ENCODE results near the gene FHDC1.

Gene FHDC1

DNA sequence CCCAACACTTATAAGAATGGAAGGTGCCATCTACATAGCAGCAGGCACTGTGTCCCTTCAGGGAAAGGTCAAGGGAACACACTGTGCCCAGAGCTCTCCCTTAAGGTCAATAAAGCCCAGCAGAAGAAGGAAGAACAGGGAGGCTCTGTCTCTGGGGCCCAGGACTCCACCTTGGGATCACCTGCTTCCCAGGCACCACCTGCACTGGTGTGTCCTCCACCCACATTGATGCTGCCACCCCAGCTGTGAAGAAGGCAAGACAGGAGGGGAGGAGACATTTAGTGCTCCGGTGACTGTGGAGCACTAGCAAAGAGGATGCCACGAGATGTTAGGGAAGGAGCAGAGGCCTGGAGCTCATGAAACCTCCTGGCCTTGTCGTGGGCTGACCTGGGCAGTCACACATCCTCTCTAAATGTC lies 53.4 kb downstream of the FHDC1 start:
- no peak for DNase-seq (ENCODE audit: low read depth)
- no peak overlapping the region for H3K4me3 ChIP-seq (ENCODE audit: low read depth, low read length)
- TF ChIP-seq, protein P1, sequence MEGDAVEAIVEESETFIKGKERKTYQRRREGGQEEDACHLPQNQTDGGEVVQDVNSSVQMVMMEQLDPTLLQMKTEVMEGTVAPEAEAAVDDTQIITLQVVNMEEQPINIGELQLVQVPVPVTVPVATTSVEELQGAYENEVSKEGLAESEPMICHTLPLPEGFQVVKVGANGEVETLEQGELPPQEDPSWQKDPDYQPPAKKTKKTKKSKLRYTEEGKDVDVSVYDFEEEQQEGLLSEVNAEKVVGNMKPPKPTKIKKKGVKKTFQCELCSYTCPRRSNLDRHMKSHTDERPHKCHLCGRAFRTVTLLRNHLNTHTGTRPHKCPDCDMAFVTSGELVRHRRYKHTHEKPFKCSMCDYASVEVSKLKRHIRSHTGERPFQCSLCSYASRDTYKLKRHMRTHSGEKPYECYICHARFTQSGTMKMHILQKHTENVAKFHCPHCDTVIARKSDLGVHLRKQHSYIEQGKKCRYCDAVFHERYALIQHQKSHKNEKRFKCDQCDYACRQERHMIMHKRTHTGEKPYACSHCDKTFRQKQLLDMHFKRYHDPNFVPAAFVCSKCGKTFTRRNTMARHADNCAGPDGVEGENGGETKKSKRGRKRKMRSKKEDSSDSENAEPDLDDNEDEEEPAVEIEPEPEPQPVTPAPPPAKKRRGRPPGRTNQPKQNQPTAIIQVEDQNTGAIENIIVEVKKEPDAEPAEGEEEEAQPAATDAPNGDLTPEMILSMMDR (IDR thresholded peaks at IDR 0.05; ENCODE audit: low read depth, low read length, missing control alignments): no peak

DNA sequence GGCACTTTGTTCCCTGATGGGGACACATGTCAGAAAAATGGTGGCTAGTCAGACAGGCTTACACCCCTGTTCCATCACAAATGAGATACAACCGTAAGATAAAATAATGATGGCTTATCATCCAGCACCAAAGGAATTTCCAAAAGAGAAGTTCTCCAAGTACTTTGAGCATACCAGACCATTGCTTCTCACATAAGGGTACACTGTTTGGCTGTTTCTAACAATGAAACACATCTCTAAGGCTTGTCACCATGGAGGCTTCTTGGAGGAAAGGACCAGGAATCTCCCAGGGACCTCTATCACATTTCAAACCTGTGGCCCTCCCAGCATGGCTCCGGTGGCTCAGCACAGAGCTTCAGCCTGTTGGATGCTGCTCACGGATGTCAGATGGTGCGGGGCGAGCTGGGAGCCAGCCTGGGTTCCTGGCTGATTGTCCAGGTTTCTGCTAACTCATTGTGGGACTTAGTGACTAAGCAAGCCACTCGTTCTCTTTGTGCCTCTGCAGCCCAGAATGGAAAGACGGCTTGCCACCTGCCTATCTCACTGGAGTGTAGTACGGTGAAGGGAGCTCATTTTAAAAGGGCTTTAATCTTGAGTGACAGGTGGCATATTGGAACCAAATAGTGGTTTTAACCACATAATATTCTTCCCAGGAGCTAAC lies 54.5 kb downstream of the FHDC1 start:
- TF ChIP-seq, protein P1 (IDR thresholded peaks at IDR 0.05; ENCODE audit: low read depth, low read length, missing control alignments): no peak
- DNase-seq (ENCODE audit: low read depth): no peak
- H3K4me3 ChIP-seq (ENCODE audit: low read depth, low read length): no peak overlapping the region

DNA sequence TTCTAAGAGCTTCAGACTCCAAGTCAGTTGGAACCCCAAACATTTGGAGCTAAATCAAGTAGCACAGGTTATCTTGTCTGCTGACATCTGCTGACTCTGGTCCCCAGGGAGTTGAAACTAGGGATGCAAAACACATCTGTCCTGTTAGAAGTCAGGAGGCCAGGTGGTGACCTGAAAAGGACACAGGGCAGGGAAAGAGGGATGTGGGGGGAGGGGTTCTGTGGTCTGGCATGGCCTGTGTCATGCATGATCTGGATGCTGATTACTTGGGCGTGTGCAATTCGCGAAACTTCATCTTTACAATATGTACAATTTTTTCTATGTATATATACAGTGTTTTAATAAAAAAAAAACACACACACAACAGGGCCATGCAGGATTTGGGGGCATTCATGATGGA lies 55.3 kb downstream of the FHDC1 start:
- DNase-seq (ENCODE audit: low read depth): no peak
- H3K4me3 ChIP-seq (ENCODE audit: low read depth, low read length): no peak overlapping the region
- TF ChIP-seq, protein P1 (IDR thresholded peaks at IDR 0.05; ENCODE audit: low read depth, low read length, missing control alignments): no peak

DNA sequence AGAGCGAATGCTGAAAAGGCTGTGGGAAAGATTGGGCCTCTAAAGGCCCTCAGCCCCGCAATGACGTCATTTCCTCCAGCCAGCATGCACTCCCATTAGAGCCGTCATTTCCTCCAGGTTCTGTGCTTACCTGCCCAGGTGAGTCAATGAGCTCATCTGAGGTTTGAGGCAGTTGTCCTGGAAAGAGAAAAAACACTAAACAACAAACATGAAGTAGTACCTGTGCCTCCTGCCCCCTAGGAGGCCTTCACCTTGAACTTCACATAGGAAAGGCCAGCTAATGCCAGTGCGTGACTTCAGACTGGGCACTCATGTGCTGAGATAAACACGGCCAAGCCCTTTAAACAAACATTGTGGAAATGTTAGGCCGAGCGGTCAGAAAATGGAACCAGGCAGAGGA lies 55.9 kb downstream of the FHDC1 start:
- H3K4me3 ChIP-seq (ENCODE audit: low read depth, low read length): no peak overlapping the region
- TF ChIP-seq, protein P1 (IDR thresholded peaks at IDR 0.05; ENCODE audit: low read depth, low read length, missing control alignments): no peak
- DNase-seq (ENCODE audit: low read depth): no peak

DNA sequence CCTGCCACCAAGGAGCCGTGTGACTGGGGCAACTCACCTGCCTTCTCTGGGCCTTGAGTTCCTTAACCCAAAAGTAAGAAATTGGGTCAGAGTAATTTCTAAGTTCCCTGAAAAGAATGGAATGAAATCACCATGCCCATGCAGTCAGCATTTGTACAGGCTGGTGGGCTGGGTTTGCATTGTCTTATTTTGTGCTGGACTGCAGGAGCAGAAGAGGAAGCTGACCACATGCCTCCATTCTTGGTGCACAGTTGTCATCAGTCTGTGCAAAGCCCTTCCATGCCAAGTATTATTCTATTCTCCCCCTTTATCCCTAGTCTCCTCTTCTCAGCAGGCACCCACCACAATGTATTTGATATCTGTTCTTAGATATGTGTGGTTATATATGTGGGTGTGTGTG lies 56.3 kb downstream of the FHDC1 start:
- no peak overlapping the region for H3K4me3 ChIP-seq (ENCODE audit: low read depth, low read length)

DNA sequence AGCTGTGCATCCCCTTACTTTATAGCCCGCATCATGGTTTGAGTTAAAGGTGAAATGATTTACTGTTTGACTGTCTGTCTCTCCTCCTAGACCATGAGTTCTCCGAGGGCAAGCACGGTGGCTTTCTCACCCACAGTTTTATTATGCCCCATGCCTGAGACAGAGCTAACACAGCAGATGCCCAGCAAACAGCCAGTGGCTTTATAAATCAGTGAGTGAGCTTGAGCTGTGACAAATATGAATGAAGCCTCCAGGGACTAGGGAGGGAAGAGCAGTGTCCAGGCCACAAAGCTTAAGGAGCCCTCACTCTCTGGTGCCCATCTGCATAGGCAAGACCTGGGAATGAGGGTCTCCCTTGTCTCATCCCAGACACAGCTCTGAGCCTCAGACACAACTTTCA lies 57.9 kb downstream of the FHDC1 start:
- DNase-seq (ENCODE audit: low read depth): no peak
- TF ChIP-seq, protein P1 (IDR thresholded peaks at IDR 0.05; ENCODE audit: low read depth, low read length, missing control alignments): no peak

More for the DNA sequence above, 56.3 kb downstream of the FHDC1 start:
- TF ChIP-seq, protein P1 (IDR thresholded peaks at IDR 0.05; ENCODE audit: low read depth, low read length, missing control alignments): no peak
- DNase-seq (ENCODE audit: low read depth): no peak

DNA sequence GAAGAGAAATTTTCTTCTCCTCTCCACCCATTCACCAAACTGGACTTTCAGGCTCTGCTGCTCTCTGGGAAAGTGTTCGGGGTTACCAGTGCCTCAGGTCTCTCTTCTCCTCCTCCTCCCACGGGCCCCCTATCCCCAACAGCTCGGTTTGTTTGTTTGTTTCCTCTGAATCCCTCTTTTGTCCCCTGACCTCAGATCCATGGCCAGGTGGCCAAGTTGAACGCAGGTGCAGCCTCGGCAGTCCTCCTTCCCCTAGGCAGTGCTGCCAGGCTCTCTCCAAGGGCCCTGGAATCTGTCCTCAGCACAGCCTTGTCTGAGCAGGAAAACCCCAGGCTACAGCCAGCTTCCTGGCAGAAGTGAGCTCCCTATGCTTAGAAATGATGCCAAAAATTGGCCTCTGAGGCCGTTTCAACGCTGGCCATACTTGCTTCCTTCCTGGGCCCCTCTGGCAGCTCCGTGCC lies 60.0 kb downstream of the FHDC1 start:
- no peak for DNase-seq (ENCODE audit: low read depth)
- TF ChIP-seq, protein P1 (IDR thresholded peaks at IDR 0.05; ENCODE audit: low read depth, low read length, missing control alignments): no peak
- no peak overlapping the region for H3K4me3 ChIP-seq (ENCODE audit: low read depth, low read length)

More for the DNA sequence above, 57.9 kb downstream of the FHDC1 start:
- H3K4me3 ChIP-seq (ENCODE audit: low read depth, low read length): no peak overlapping the region

Measured in GM12864 (cell line).